Measurements from ENCODE around the gene FOXD2.

- TF ChIP-seq CTCF (IDR thresholded peaks at IDR 0.05) (no peak), EZH2 (IDR thresholded peaks at IDR 0.05; ENCODE audit: borderline replicate concordance, insufficient read depth, low read depth, low read length, poor library complexity, severe bottlenecking) (no peak)
Measured at GRCh38 chr1:47433477-47434050, 4.3 kb upstream of the FOXD2 start.
